HCT116 (cell line): ENCODE data around the gene BRI3BP. TPM values are rescaled to one million over a fixed set of nuclear protein-coding genes. Genes with fewer than 3 reads are reported as not detected.

Source experiments
- ATAC-seq: fragments of 200-7000 bp; cut with Tn5 transposase; 2 replicates; pipeline ENCODE4 v1.9.1; 2020; ENCODE audit warnings: mild to moderate bottlenecking, moderate library complexity
- BruUV-seq: library from RNA; stranded (reverse); fragments of 400-500 nt; replicated peaks from 2 replicates; lab custom pipeline; 2021; lab: Mats Ljungman, UMichigan
- CTCF ChIA-PET: fragments of 300-600 bp; sonication (Branson Sonifier 250); formaldehyde crosslinking; loops from one replicate; lab custom pipeline; 2021; ENCODE audit warnings: antibody characterized with exemption; lab: Charles Lee
- POLR2A ChIA-PET: fragments of 300-600, 350-600 bp; sonication (Branson Sonifier 250); formaldehyde crosslinking; loops from one replicate; lab custom pipeline; 2021; ENCODE audit warnings: antibody characterized with exemption; lab: Charles Lee
- RAD21 ChIA-PET, 2 experiments: fragments of 300-600 bp; sonication (Branson Sonifier 250); formaldehyde crosslinking; loops; one replicate each; lab custom pipeline; 2023; ENCODE audit warnings: low total read pairs in 2 of 2; ENCODE audit not compliant: uncharacterized antibody in 2 of 2, unreplicated experiment in 2 of 2, low non-redundant PET in 1 of 2; lab: Charles Lee
- DNase-seq: peaks from one replicate; pipeline ENCODE4 v3.0.0-alpha.2; 2010; ENCODE audit warnings: low read depth, low spot score
- H2AFZ ChIP-seq: fragments of 200-600 bp; shearing (Covaris generic), sonication (generic); 2 replicates; pipeline ENCODE4 v1.6.1; 2017; ENCODE audit warnings: low read depth, mixed run types, mixed read lengths, antibody characterized with exemption, low read length; ENCODE audit not compliant: poor library complexity, severe bottlenecking
- H3K27ac ChIP-seq: 2 replicates; pipeline ENCODE4 v1.5.1; 2012; ENCODE audit warnings: low read depth, low read length
- H3K27me3 ChIP-seq: fragments of 200-600 bp; sonication (generic); 2 replicates; pipeline ENCODE4 v1.6.1; 2016; ENCODE audit warnings: mixed run types, low read length, mixed read lengths; ENCODE audit not compliant: insufficient read depth
- H3K36me3 ChIP-seq, 2 experiments: fragments of 200-500 bp in 1 of 2; fragments of 200-600 bp in 1 of 2; sonication (Bioruptor generic) in 1 of 2; sonication (generic) in 1 of 2; 2 replicates each; pipeline versions ENCODE4 v1.5.1 to v1.6.1; 2014 to 2016; ENCODE audit warnings: low read length in 2 of 2, inconsistent platforms in 1 of 2, mixed read lengths in 1 of 2, mixed run types in 1 of 2; ENCODE audit not compliant: insufficient read depth in 2 of 2, control insufficient read depth in 1 of 2
- H3K4me1 ChIP-seq, 2 experiments: fragments of 200-600 bp in 1 of 2; sonication (generic) in 1 of 2; 2 replicates each; pipeline versions ENCODE4 v1.5.1 to v1.6.1; 2012 to 2017; ENCODE audit warnings: low read length in 2 of 2, inconsistent platforms in 1 of 2, mild to moderate bottlenecking in 1 of 2, mixed read lengths in 1 of 2, mixed run types in 1 of 2, moderate library complexity in 1 of 2; ENCODE audit not compliant: insufficient read depth in 2 of 2, control insufficient read depth in 1 of 2
- H3K4me2 ChIP-seq: fragments of 200-600 bp; sonication (generic); 2 replicates; pipeline ENCODE4 v1.6.1; 2017; ENCODE audit warnings: mixed run types, low read length, mixed read lengths
- H3K4me3 ChIP-seq, 2 experiments: fragments of 200-600 bp in 1 of 2; sonication (generic) in 1 of 2; replicated peaks in 1 of 2; 2 replicates each; pipeline ENCODE4 v1.5.1; 2011 to 2016; ENCODE audit warnings: low read length in 2 of 2, control low read depth in 1 of 2, low read depth in 1 of 2, mild to moderate bottlenecking in 1 of 2, mixed read lengths in 1 of 2, mixed run types in 1 of 2
- H3K79me2 ChIP-seq: fragments of 200-600 bp; sonication (generic); 2 replicates; pipeline ENCODE4 v1.6.1; 2017; ENCODE audit warnings: mild to moderate bottlenecking, mixed run types, low read length, moderate library complexity, mixed read lengths; ENCODE audit not compliant: insufficient read depth
- H3K9ac ChIP-seq: fragments of 200-600 bp; sonication (generic); 2 replicates; pipeline ENCODE4 v1.6.1; 2016; ENCODE audit warnings: low read length, mixed read lengths
- H3K9me2 ChIP-seq: fragments of 200-600 bp; sonication (generic), shearing (Covaris generic); 2 replicates; pipeline ENCODE4 v1.6.1; 2017; ENCODE audit warnings: mixed run types, mild to moderate bottlenecking, moderate library complexity; ENCODE audit not compliant: insufficient read depth
- H3K9me3 ChIP-seq, 2 experiments: fragments of 200-500 bp in 1 of 2; fragments of 200-600 bp in 1 of 2; sonication (Bioruptor generic) in 1 of 2; sonication (generic) in 1 of 2; 2 replicates each; pipeline ENCODE4 v1.6.1; 2014 to 2017; ENCODE audit warnings: low read length in 2 of 2, mixed read lengths in 2 of 2, inconsistent platforms in 1 of 2, low read depth in 1 of 2, mild to moderate bottlenecking in 1 of 2, mixed run types in 1 of 2, moderate library complexity in 1 of 2; ENCODE audit not compliant: control insufficient read depth in 1 of 2, insufficient read depth in 1 of 2
- H4K20me1 ChIP-seq: fragments of 200-600 bp; sonication (generic), shearing (Covaris generic); 2 replicates; pipeline ENCODE4 v1.6.1; 2017; ENCODE audit warnings: mixed run types, mild to moderate bottlenecking, moderate library complexity; ENCODE audit not compliant: insufficient read depth
- CBX3 ChIP-seq: IDR thresholded peaks from 2 replicates; pipeline ENCODE4 v1.6.1; 2012; ENCODE audit warnings: low read depth
- CTCF ChIP-seq, 3 experiments: fragments of 200-600 bp in 1 of 3; sonication (generic) in 1 of 3; IDR thresholded peaks in 2 of 3; conservative IDR thresholded peaks in 1 of 3; 2 replicates each; pipeline ENCODE4 v1.5.1; 2012 to 2017; ENCODE audit warnings: low read depth in 2 of 3, low read length in 2 of 3, antibody characterized with exemption in 1 of 3, borderline replicate concordance in 1 of 3, control low read depth in 1 of 3, mild to moderate bottlenecking in 1 of 3, mixed read lengths in 1 of 3, mixed run types in 1 of 3, moderate library complexity in 1 of 3; ENCODE audit not compliant: insufficient read depth in 1 of 3
- EGR1 ChIP-seq: IDR thresholded peaks from 2 replicates; pipeline ENCODE4 v1.6.1; 2012; ENCODE audit warnings: low read depth
- ELF1 ChIP-seq: IDR thresholded peaks from 2 replicates; pipeline ENCODE4 v1.6.1; 2012; ENCODE audit warnings: low read depth, borderline replicate concordance
- EZH2phosphoT487 ChIP-seq: fragments of 200-600 bp; IDR thresholded peaks from 2 replicates; pipeline ENCODE4 v1.6.1; 2018; ENCODE audit warnings: antibody characterized with exemption, borderline replicate concordance
- FOSL1 ChIP-seq: IDR thresholded peaks from 2 replicates; pipeline ENCODE4 v1.6.1; 2012; ENCODE audit warnings: low read depth
- JUND ChIP-seq: IDR thresholded peaks from 2 replicates; pipeline ENCODE4 v1.6.1; 2012
- SIN3A ChIP-seq: IDR thresholded peaks from 2 replicates; pipeline ENCODE4 v1.6.1; 2012; ENCODE audit warnings: low read depth
- SRF ChIP-seq: IDR thresholded peaks from 2 replicates; pipeline ENCODE4 v1.6.1; 2012; ENCODE audit warnings: low read depth
- ZFX ChIP-seq: fragments of 450-650 bp; IDR thresholded peaks from 2 replicates; pipeline ENCODE4 v1.6.1; 2017
- ZNF274 ChIP-seq: fragments of 200-500 bp; sonication (Bioruptor generic); IDR thresholded peaks from 2 replicates; pipeline ENCODE4 v1.6.1; 2014; ENCODE audit warnings: mild to moderate bottlenecking, low read depth, low read length, inconsistent platforms
- intact Hi-C: fragments of 100-400 bp; cut with micrococcal nuclease; formaldehyde crosslinking; loops from 2 replicates; pipeline ENCODE4 v1.10.0; 2022
- total RNA-seq: library from RNA; stranded (reverse); gene quantifications from one replicate; pipeline ENCODE4 v1.2.1, GENCODE V29; 2021; ENCODE audit not compliant: unreplicated experiment

BRI3BP gene
- total RNA-seq, 1 experiment from 2014 or later: 40.1 TPM

GRCh38 chr12:125005652-125006051 is 12.2 kb downstream of the BRI3BP start:
- Histone ChIP-seq H3K4me2 (no peak overlapping the region), H3K9me2 (no peaks in the 10 kb centered on the region), H3K27ac (no peak overlapping the region)
- ATAC-seq: no peak
- RAD21 ChIA-PET: no interaction called here
- TF ChIP-seq ZNF274: no peak
- no peak for TF ChIP-seq SIN3A
- TF ChIP-seq EZH2phosphoT487: no peak
- no peak for TF ChIP-seq SRF
- no peak for TF ChIP-seq EGR1
- no peak for TF ChIP-seq CTCF (IDR thresholded peaks at IDR 0.05 in 2 of 3, conservative IDR thresholded peaks at IDR 0.05 in 1 of 3; ENCODE audit: borderline replicate concordance in 1 of 3, insufficient read depth in 1 of 3, low read depth in 2 of 3, low read length in 2 of 3)
- TF ChIP-seq ELF1: no peak
- TF ChIP-seq JUND: no peak
- TF ChIP-seq, all 23 proteins: peak for 0
- no TSS peak for BruUV-seq
- H3K4me3 ChIP-seq: no peak overlapping the region
- H3K36me3 ChIP-seq: peaks cover 0 to 3% of the 10 kb centered on the region in 2 experiments; a peak in 1 of 4 replicates
- H4K20me1 ChIP-seq: no peaks in the 10 kb centered on the region
- H3K9ac ChIP-seq: no peak overlapping the region
- no peaks in the 10 kb centered on the region for H3K4me1 ChIP-seq
- intact Hi-C loops: no loop called here
- CTCF ChIA-PET: no interaction called here
- POLR2A ChIA-PET: no interaction called here
- no peaks in the 10 kb centered on the region for H3K27me3 ChIP-seq
- peaks cover 85% of the 10 kb centered on the region for H3K79me2 ChIP-seq
- no peak for DNase-seq
- H2AFZ ChIP-seq: no peak overlapping the region
- H3K9me3 ChIP-seq: no peaks in the 10 kb centered on the region

GRCh38 chr12:125006365-125006764 is 12.9 kb downstream of the BRI3BP start:
- POLR2A ChIA-PET: no interaction called here
- ATAC-seq (no peak), DNase-seq (no peak)
- TF ChIP-seq JUND (no peak), CBX3 (no peak), SIN3A (no peak), FOSL1 (no peak), EZH2phosphoT487 (no peak), ZFX (no peak)
- no peaks in the 10 kb centered on the region for H3K9me2 ChIP-seq
- no peaks in the 10 kb centered on the region for H3K27me3 ChIP-seq
- RAD21 ChIA-PET: no interaction called here
- H3K36me3 ChIP-seq: peaks cover 0 to 3% of the 10 kb centered on the region in 2 experiments; a peak in 1 of 4 replicates
- no peaks in the 10 kb centered on the region for H4K20me1 ChIP-seq
- no peak overlapping the region for H2AFZ ChIP-seq
- peaks cover 84% of the 10 kb centered on the region for H3K79me2 ChIP-seq
- no peaks in the 10 kb centered on the region for H3K9me3 ChIP-seq
- H3K27ac ChIP-seq: no peak overlapping the region
- no peak overlapping the region for H3K9ac ChIP-seq
- CTCF ChIA-PET: no interaction called here
- no peak overlapping the region for H3K4me3 ChIP-seq
- H3K4me1 ChIP-seq: no peaks in the 10 kb centered on the region
- no peak overlapping the region for H3K4me2 ChIP-seq
- intact Hi-C loops: no loop called here
- no TSS peak for BruUV-seq
